Activated CD4-positive, alpha-beta T cell treated with anti-CD3 and anti-CD28 coated beads, Interleukin-2, amount 10 ng/mL, durations not matched to agents 24 days and 14 days (primary cell): Measurements from ENCODE around the gene RMC1. TPM values are rescaled to one million over a fixed set of nuclear protein-coding genes. Genes with fewer than 3 reads are reported as not detected.

Experiments
- DNase-seq: peaks from one replicate; pipeline ENCODE4 v3.0.0; 2022
- H3K27ac Mint-ChIP-seq: one replicate; pipeline ENCODE4 v1.8.0; 2022; ENCODE audit warnings: mild to moderate bottlenecking, mixed read lengths
- H3K27me3 Mint-ChIP-seq: one replicate; pipeline ENCODE4 v1.8.0; 2022; ENCODE audit warnings: mixed read lengths
- H3K36me3 Mint-ChIP-seq: one replicate; pipeline ENCODE4 v1.8.0; 2022; ENCODE audit warnings: low read depth, mild to moderate bottlenecking, mixed read lengths
- H3K4me1 Mint-ChIP-seq: one replicate; pipeline ENCODE4 v1.8.0; 2021; ENCODE audit warnings: mixed read lengths
- H3K4me3 Mint-ChIP-seq: one replicate; pipeline ENCODE4 v1.8.0; 2022; ENCODE audit warnings: mild to moderate bottlenecking, moderate library complexity, mixed read lengths
- H3K9me3 Mint-ChIP-seq: one replicate; pipeline ENCODE4 v1.8.0; 2021; ENCODE audit warnings: mixed read lengths
- intact Hi-C: fragments of 100-400 bp; cut with micrococcal nuclease; formaldehyde crosslinking; loops from one replicate; pipeline ENCODE4 v1.15.1; 2023
- total RNA-seq: library from RNA; stranded (reverse); gene quantifications from 2 replicates; pipeline ENCODE4 v1.2.3, GENCODE V29; 2022

RMC1 gene
- total RNA-seq, 1 donor from 2014 or later: 52.8 TPM

- Mint-ChIP-seq H3K27me3 (no peaks in the 10 kb centered on the region), H3K36me3 (peaks cover 41% of the 10 kb centered on the region), H3K27ac (peak overlapping the region; percentile 4), H3K4me1 (peaks cover 55% of the 10 kb centered on the region), H3K4me3 (no peak overlapping the region), H3K9me3 (no peaks in the 10 kb centered on the region)
- DNase-seq: no peak
- intact Hi-C loops: no loop called here
Observed at GRCh38 chr18:23578891-23579653, 75.8 kb downstream of the RMC1 start.

GRCh38 chr18:23580677-23581367, 77.5 kb downstream of the RMC1 start:
- no peaks in the 10 kb centered on the region for H3K27me3 Mint-ChIP-seq
- H3K4me3 Mint-ChIP-seq: no peak overlapping the region
- no peaks in the 10 kb centered on the region for H3K9me3 Mint-ChIP-seq
- intact Hi-C loops: no loop called here
- H3K27ac Mint-ChIP-seq: no peak overlapping the region
- peaks cover 40% of the 10 kb centered on the region for H3K36me3 Mint-ChIP-seq
- peaks cover 52% of the 10 kb centered on the region for H3K4me1 Mint-ChIP-seq
- no peak for DNase-seq

Other genes starting within 250 kb of the RMC1 start
- 46.7 and 53.3 TPM in 2 replicates for gene RIOK3, start 50.2 kb upstream of the RMC1 start, total RNA-seq
- 26.3 and 29.9 TPM in 2 replicates for gene NPC1, start 83.0 kb downstream of the RMC1 start, total RNA-seq
- not detected in 2 replicates for gene ANKRD29, start 159.4 kb downstream of the RMC1 start, total RNA-seq
- not detected in 2 replicates for gene LAMA3, start 185.9 kb downstream of the RMC1 start, total RNA-seq